ENCODE results near the gene CHST9. TPM values are rescaled to one million over a fixed set of nuclear protein-coding genes. Genes with fewer than 3 reads are reported as not detected.

CHST9 gene
- polyA plus RNA-seq, 2 of the 4 experiments (the other 2 are of a cell fraction) = 0.06 TPM; not detected in 1

- no peak for FAIRE-seq
- ChIA-PET CTCF (no interaction called here), POLR2A (no interaction called here)
- DNase-seq (ENCODE audit: low read depth in 1 of 2, low spot score in 1 of 2) = peak in 1 of 2 experiments; percentile 5
- no peak overlapping the region for H3K4me3 ChIP-seq
- H3K27ac ChIP-seq = no peak overlapping the region
- TF ChIP-seq EHMT2 (IDR thresholded peaks at IDR 0.05; ENCODE audit: low read depth) = no peak
- TF ChIP-seq POLR2AphosphoS2 (conservative IDR thresholded peaks at IDR 0.05; ENCODE audit: low read length) = no peak
- TF ChIP-seq MAX (IDR thresholded peaks at IDR 0.05) = no peak
- no peak for TF ChIP-seq FOXS1 (CRISPR knock-in tag; IDR thresholded peaks at IDR 0.05)
- TF ChIP-seq CEBPB (IDR thresholded peaks at IDR 0.05) = no peak
- TF ChIP-seq JUNB (IDR thresholded peaks at IDR 0.05) = no peak
- TF ChIP-seq ATOH8 (CRISPR knock-in tag; IDR thresholded peaks at IDR 0.05; ENCODE audit: low read depth) = no peak
- no peak for TF ChIP-seq TP53 (CRISPR knock-in tag; IDR thresholded peaks at IDR 0.05)
- no peak for TF ChIP-seq ESRRA (IDR thresholded peaks at IDR 0.05; ENCODE audit: borderline replicate concordance, low read length)
- TF ChIP-seq ZC3H11A (IDR thresholded peaks at IDR 0.05) = no peak
- TF ChIP-seq NPAS2 (CRISPR knock-in tag; IDR thresholded peaks at IDR 0.05; ENCODE audit: borderline replicate concordance) = no peak
- TF ChIP-seq EP300 (IDR thresholded peaks at IDR 0.05) = no peak
- no peak for TF ChIP-seq MAZ (IDR thresholded peaks at IDR 0.05; ENCODE audit: borderline replicate concordance, low read depth, low read length)
- TF ChIP-seq NFE2L2 (conservative IDR thresholded peaks at IDR 0.05; ENCODE audit: low read length) = no peak
- no peak for TF ChIP-seq E2F6 (IDR thresholded peaks at IDR 0.05; ENCODE audit: borderline replicate concordance, low read depth)
- no peak for TF ChIP-seq PBX3 (IDR thresholded peaks at IDR 0.05)
- WGBS (ENCODE audit: missing lambda C conversion rate) = 50% methylated on average over 1 of the region's 1 CpG
- no peaks in the 10 kb centered on the region for H3K9me3 ChIP-seq
- no peaks in the 10 kb centered on the region for H3K4me1 ChIP-seq
- H3K4me2 ChIP-seq = no peak overlapping the region
- ATAC-seq = no peak
These were observed 265.5 kb downstream of the CHST9 start for GRCh38 chr18:26919627-26920026.

GRCh38 chr18:26919201-26919600, 265.9 kb downstream of the CHST9 start:
- DNase-seq (ENCODE audit: low read depth in 1 of 2, low spot score in 1 of 2) = no peak
- FAIRE-seq = no peak
- H3K27ac ChIP-seq = no peak overlapping the region
- WGBS (ENCODE audit: missing lambda C conversion rate) = 31% methylated on average over 2 of the region's 2 CpGs
- ATAC-seq = no peak
- ChIA-PET POLR2A (no interaction called here), CTCF (no interaction called here)
- H3K4me3 ChIP-seq = no peak overlapping the region
- H3K4me1 ChIP-seq = no peaks in the 10 kb centered on the region
- TF ChIP-seq RARB (CRISPR knock-in tag; IDR thresholded peaks at IDR 0.05) (no peak), FOSL2 (IDR thresholded peaks at IDR 0.05) (no peak), FOSL2 (CRISPR knock-in tag; IDR thresholded peaks at IDR 0.05) (no peak), JUNB (IDR thresholded peaks at IDR 0.05) (no peak), HEYL (CRISPR knock-in tag; IDR thresholded peaks at IDR 0.05) (no peak), ZNF302 (CRISPR knock-in tag; IDR thresholded peaks at IDR 0.05) (no peak), RCOR1 (IDR thresholded peaks at IDR 0.05; ENCODE audit: low read depth, low read length) (no peak), EHMT2 (IDR thresholded peaks at IDR 0.05; ENCODE audit: low read depth) (no peak), HOXB5 (CRISPR knock-in tag; IDR thresholded peaks at IDR 0.05) (no peak), NR3C1 (IDR thresholded peaks at IDR 0.05) (no peak), CEBPB (IDR thresholded peaks at IDR 0.05) (no peak), ESRRA (IDR thresholded peaks at IDR 0.05; ENCODE audit: borderline replicate concordance, low read length) (no peak), MAFK (IDR thresholded peaks at IDR 0.05; ENCODE audit: partially characterized antibody) (no peak), ZC3H11A (IDR thresholded peaks at IDR 0.05) (no peak), POLR2AphosphoS2 (conservative IDR thresholded peaks at IDR 0.05; ENCODE audit: low read length) (no peak), CHD4 (IDR thresholded peaks at IDR 0.05; ENCODE audit: borderline replicate concordance) (no peak), PBX3 (IDR thresholded peaks at IDR 0.05) (no peak), KDM1A (IDR thresholded peaks at IDR 0.05; ENCODE audit: low read depth) (no peak), HOXA7 (CRISPR knock-in tag; IDR thresholded peaks at IDR 0.05) (no peak), JUN (IDR thresholded peaks at IDR 0.05) (no peak), HOXB13 (CRISPR knock-in tag; IDR thresholded peaks at IDR 0.05; ENCODE audit: low read depth) (no peak)
- H3K4me2 ChIP-seq = no peak overlapping the region
- no peaks in the 10 kb centered on the region for H3K9me3 ChIP-seq

Measured in A549 (cell line).